ENCODE measurements around the gene VSTM1. TPM values are rescaled to one million over a fixed set of nuclear protein-coding genes. Genes with fewer than 3 reads are reported as not detected.

The VSTM1 gene
- total and polyA plus RNA-seq, 2 of the 8 experiments (the other 6 are each of a cell fraction or from before 2014, with no cell fraction given): 0.12 to 0.65 TPM

GRCh38 chr19:54102421-54103169 is 38.9 kb upstream of the VSTM1 start, which contains the start of gene NDUFA3:
Gene NDUFA3 (plus strand): TSS chr19:54102855. CDS start chr19:54102879, 24 bp downstream.
- Histone ChIP-seq H3K79me2 (ENCODE audit: control insufficient read depth in 1 of 2, insufficient read depth in 2 of 2, low read length in 2 of 2) (peaks cover 0 to 13% of the 10 kb centered on the region in 2 experiments; a peak in 2 of 4 replicates), H3K79me1 (ENCODE audit: low read depth, low read length) (no peaks in the 10 kb centered on the region; the same call in 1 of the 2 replicates), H3K4me1 (replicated peaks in 1 of 4; ENCODE audit: control insufficient read depth in 3 of 4, insufficient read depth in 4 of 4, low read length in 3 of 4) (0 out of 7 replicates have a peak, but pooled peaks cover 0 to 2% (median 0%) of the 10 kb centered on the region in 4 experiments), H4K8ac (ENCODE audit: extremely low read depth, insufficient read depth, low read length) (peak within 1 kb of the TSS; percentile 77), H3K23me2 (ENCODE audit: low read depth, low read length) (peaks cover 5% of the 10 kb centered on the region), H2BK120ac (replicated peaks; ENCODE audit: low read depth, low read length) (peak within 1 kb of the TSS; percentile 36), H3K4me3 (ENCODE audit: extremely low read depth in 1 of 4, insufficient read depth in 2 of 4, low read depth in 3 of 4, low read length in 4 of 4) (peak within 1 kb of the TSS; percentile 78 to 96 (median 90)), H3K4ac (replicated peaks; ENCODE audit: insufficient read length, low read depth, low read length) (peak within 1 kb of the TSS; percentile 78), H3K4me2 (ENCODE audit: insufficient read depth in 1 of 2, low read depth in 2 of 2, low read length in 2 of 2) (peak within 1 kb of the TSS; percentile 76 to 84), H2BK12ac (ENCODE audit: low read depth, low read length) (no peak within 1 kb of the TSS), H3K23ac (ENCODE audit: insufficient read length) (no peak within 1 kb of the TSS), H2AK5ac (ENCODE audit: low read depth, low read length) (peak within 1 kb of the TSS; percentile 10; the same call in 1 of the 2 replicates), H2BK15ac (ENCODE audit: low read length) (peak within 1 kb of the TSS; percentile 92), H3K9ac (replicated peaks in 1 of 4; ENCODE audit: extremely low read depth in 1 of 4, low read depth in 3 of 4, low read length in 3 of 4) (peak within 1 kb of the TSS; percentile 65 to 87 (median 79)), H3K27me3 (replicated peaks in 1 of 4; ENCODE audit: control insufficient read depth in 3 of 4, extremely low read depth in 1 of 4, insufficient read depth in 3 of 4, low read length in 3 of 4) (no peaks in the 10 kb centered on the region), H3K14ac (ENCODE audit: insufficient read length) (no peak within 1 kb of the TSS), H4K5ac (ENCODE audit: insufficient read length, low read depth, low read length) (peak within 1 kb of the TSS; percentile 89), H3K36me3 (ENCODE audit: control insufficient read depth in 2 of 4, insufficient read depth in 4 of 4, low read length in 3 of 4) (peaks cover 6 to 23% (median 17%) of the 10 kb centered on the region in 4 experiments; a peak in 5 of 8 replicates), H2AFZ (ENCODE audit: low read length) (0 out of 2 replicates have a peak within 1 kb of the TSS, but pooled peaks have one; percentile 5), H3K27ac (ENCODE audit: low read depth, low read length) (peak within 1 kb of the TSS; percentile 82; the same call in 1 of the 2 replicates), H4K20me1 (replicated peaks in 1 of 2; ENCODE audit: control insufficient read depth in 1 of 2, insufficient read depth in 2 of 2, low read length in 2 of 2) (peaks cover 0 to 7% of the 10 kb centered on the region in 2 experiments), H4K91ac (replicated peaks; ENCODE audit: insufficient read length, low read length) (peak within 1 kb of the TSS; percentile 90), H3K9me3 (ENCODE audit: insufficient read depth in 2 of 2, low read depth in 1 of 2, low read length in 1 of 2) (no peaks in the 10 kb centered on the region), H2BK5ac (ENCODE audit: low read depth, low read length) (peak within 1 kb of the TSS; percentile 67), H2BK20ac (ENCODE audit: low read length) (no peak within 1 kb of the TSS), H3K56ac (replicated peaks; ENCODE audit: insufficient read length, low read depth, low read length) (peak within 1 kb of the TSS; percentile 87), H3K18ac (ENCODE audit: extremely low read depth, low read length) (peak within 1 kb of the TSS; percentile 75; the same call in 1 of the 2 replicates)
- CTCF ChIA-PET (ENCODE audit: partially characterized antibody): no interaction called here
- 6% methylated on average over 54 of the region's 54 CpGs; no CpG with 5 or more reads in 1 of the 2 experiments for WGBS, 2 experiments (ENCODE audit: extremely low coverage in 1 of 2, insufficient coverage in 1 of 2, insufficient read length in 1 of 2, insufficient replicate concordance in 2 of 2, low coverage in 1 of 2, low lambda C conversion rate in 2 of 2, missing lambda C conversion rate in 1 of 2)
- FAIRE-seq (peak; percentile 97), DNase-seq (ENCODE audit: low read depth in 1 of 2, low spot score in 2 of 2) (peak; percentile 95 to 96)
- POLR2A ChIA-PET (ENCODE audit: partially characterized antibody): interaction anchor here (0.8 to 9.2 kb wide), 5 partner anchors 9 to 158 kb away, joined by 3 to 116 read pairs (median 5); partner anchors contain the start of genes PRPF31 and TFPT
- TF ChIP-seq RBBP5 (IDR thresholded peaks at IDR 0.05; ENCODE audit: borderline replicate concordance, low read depth, low read length) (no peak), POU5F1 (IDR thresholded peaks at IDR 0.05; ENCODE audit: low read depth, low read length) (no peak), KDM5A (IDR thresholded peaks at IDR 0.05; ENCODE audit: low read length) (peak; percentile 93), BRCA1 (IDR thresholded peaks at IDR 0.05; ENCODE audit: low read depth, low read length) (no peak), TAF1 (IDR thresholded peaks at IDR 0.05; ENCODE audit: low read depth, low read length) (peak; percentile 86), CTBP2 (IDR thresholded peaks at IDR 0.05; ENCODE audit: borderline replicate concordance, insufficient read depth, insufficient read length, low read length) (no peak), ATF3 (IDR thresholded peaks at IDR 0.05; ENCODE audit: insufficient read depth, low read depth, low read length) (peak; percentile 70; the same call in 1 of the 2 replicates), SP1 (IDR thresholded peaks at IDR 0.05; ENCODE audit: low read depth, low read length) (0 out of 2 replicates have a peak, but pooled peaks have one; percentile 5), PHF8 (conservative IDR thresholded peaks at IDR 0.05; ENCODE audit: low read depth, low read length) (peak; percentile 63; the same call in 1 of the 2 replicates), MAX (IDR thresholded peaks at IDR 0.05) (peak; percentile 55; the same call in 1 of the 2 replicates)
